Keratinocyte (primary cell): ENCODE measurements around the gene LRP3.

ENCODE experiments used
- EZH2 ChIP-seq: IDR thresholded peaks from one replicate; pipeline ENCODE4 v1.6.1; 2012; ENCODE audit warnings: inconsistent platforms, mild to moderate bottlenecking, low read length, moderate library complexity
- TF ChIP-seq, protein P1 (sequence below), 3 experiments: IDR thresholded peaks in 1 of 3; conservative IDR thresholded peaks in 1 of 3; optimal IDR thresholded peaks in 1 of 3; 2 replicates in 2 of 3; 3 replicates in 1 of 3; pipeline versions ENCODE3 to v1.5.1; 2011; ENCODE audit warnings: low read length in 3 of 3, mild to moderate bottlenecking in 3 of 3, moderate library complexity in 2 of 3, control low read depth in 1 of 3, inconsistent platforms in 1 of 3; ENCODE audit not compliant: insufficient read depth in 2 of 3; ENCODE audit errors: extremely low read depth in 1 of 3

DNA sequence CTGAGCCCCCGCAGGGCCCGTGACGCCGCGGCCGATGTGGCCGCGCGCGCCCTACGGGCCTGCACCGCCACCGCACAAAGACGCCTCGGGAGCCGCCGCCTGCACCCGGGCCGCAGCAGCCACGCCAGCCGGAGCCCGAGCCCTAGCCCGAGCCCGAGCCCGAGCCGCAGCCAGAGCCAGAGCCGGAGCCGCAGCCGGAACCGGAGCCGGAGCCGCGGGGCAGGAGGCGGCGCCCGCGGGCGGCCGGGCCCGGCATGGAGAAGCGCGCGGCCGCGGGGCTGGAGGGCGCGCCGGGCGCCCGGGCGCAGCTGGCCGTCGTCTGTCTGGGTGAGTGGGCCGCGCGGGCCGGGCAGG is 379 bp downstream of the LRP3 start:
- TF ChIP-seq, protein P1, sequence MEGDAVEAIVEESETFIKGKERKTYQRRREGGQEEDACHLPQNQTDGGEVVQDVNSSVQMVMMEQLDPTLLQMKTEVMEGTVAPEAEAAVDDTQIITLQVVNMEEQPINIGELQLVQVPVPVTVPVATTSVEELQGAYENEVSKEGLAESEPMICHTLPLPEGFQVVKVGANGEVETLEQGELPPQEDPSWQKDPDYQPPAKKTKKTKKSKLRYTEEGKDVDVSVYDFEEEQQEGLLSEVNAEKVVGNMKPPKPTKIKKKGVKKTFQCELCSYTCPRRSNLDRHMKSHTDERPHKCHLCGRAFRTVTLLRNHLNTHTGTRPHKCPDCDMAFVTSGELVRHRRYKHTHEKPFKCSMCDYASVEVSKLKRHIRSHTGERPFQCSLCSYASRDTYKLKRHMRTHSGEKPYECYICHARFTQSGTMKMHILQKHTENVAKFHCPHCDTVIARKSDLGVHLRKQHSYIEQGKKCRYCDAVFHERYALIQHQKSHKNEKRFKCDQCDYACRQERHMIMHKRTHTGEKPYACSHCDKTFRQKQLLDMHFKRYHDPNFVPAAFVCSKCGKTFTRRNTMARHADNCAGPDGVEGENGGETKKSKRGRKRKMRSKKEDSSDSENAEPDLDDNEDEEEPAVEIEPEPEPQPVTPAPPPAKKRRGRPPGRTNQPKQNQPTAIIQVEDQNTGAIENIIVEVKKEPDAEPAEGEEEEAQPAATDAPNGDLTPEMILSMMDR (optimal IDR thresholded peaks at IDR 0.05 in 1 of 3, IDR thresholded peaks at IDR 0.05 in 1 of 3, conservative IDR thresholded peaks at IDR 0.05 in 1 of 3; ENCODE audit: extremely low read depth in 1 of 3, insufficient read depth in 2 of 3, low read length in 3 of 3), result no peak
- TF ChIP-seq EZH2, result no peak
